ENCODE data around the gene TMSB15C.

The TMSB15C gene

GRCh38 chrX:104041003-104041402, 35.0 kb downstream of the TMSB15C start:
- DNase-seq = no peak

- no peak for DNase-seq
Observed at GRCh38 chrX:104039689-104040505, 36.1 kb downstream of the TMSB15C start, which contains the start of gene H2BW2. H2BW2 (plus strand) TSS chrX:104039956; CDS start chrX:104039995, 39 bp downstream.

Data from stimulated activated CD8-positive, alpha-beta memory T cell treated with anti-CD3 and anti-CD28 coated beads, Interleukin-4, amount 100 ng/mL, for 48 hours (primary cell).